ENCODE data around the gene SLC41A3.

- TF ChIP-seq CTCF (IDR thresholded peaks at IDR 0.05) (no peak), POLR2A (IDR thresholded peaks at IDR 0.05) (no peak), EP300 (IDR thresholded peaks at IDR 0.05) (no peak), POLR2AphosphoS5 (IDR thresholded peaks at IDR 0.05) (no peak)
These were observed 50.2 kb downstream of the SLC41A3 start for GRCh38 chr3:126033765-126034164.
